Measurements from ENCODE around the gene ATAD2B. TPM values are rescaled to one million over a fixed set of nuclear protein-coding genes. Genes with fewer than 3 reads are reported as not detected.

ATAD2B gene
- total RNA-seq, 4 donors from 2014 or later, result 17.1 to 45.4 (median 22.9) TPM

- no peak for TF ChIP-seq CTCF (IDR thresholded peaks at IDR 0.05)
- ATAC-seq (ENCODE audit: low FRiP score), result no peak
- no peak for DNase-seq (ENCODE audit: low spot score)
Measured at GRCh38 chr2:23944527-23944926, 17.6 kb upstream of the ATAD2B start.

- ATAC-seq (ENCODE audit: low FRiP score), result no peak
- DNase-seq (ENCODE audit: low spot score), result no peak
- TF ChIP-seq CTCF (IDR thresholded peaks at IDR 0.05), result no peak
Measured at GRCh38 chr2:23943666-23944065, 16.7 kb upstream of the ATAD2B start.

- no peak for DNase-seq (ENCODE audit: low spot score)
- no peak for ATAC-seq (ENCODE audit: low FRiP score)
- no peak for TF ChIP-seq CTCF (IDR thresholded peaks at IDR 0.05)
Measured at GRCh38 chr2:23941644-23942043, 14.7 kb upstream of the ATAD2B start.

- peak; percentile 27 for DNase-seq (ENCODE audit: low spot score)
- ATAC-seq (ENCODE audit: low FRiP score), result peak; percentile 52
- no peak for TF ChIP-seq CTCF (IDR thresholded peaks at IDR 0.05)
Measured at GRCh38 chr2:23940718-23941620, 14.0 kb upstream of the ATAD2B start.

GRCh38 chr2:23939987-23940717, 13.2 kb upstream of the ATAD2B start, which contains the start of gene UBXN2A:
Gene UBXN2A (plus strand): TSS chr2:23940463. CDS start chr2:23958315, 17,852 bp downstream.
- ATAC-seq (ENCODE audit: low FRiP score), result peak; percentile 93
- DNase-seq (ENCODE audit: low spot score), result peak; percentile 28
- no peak for TF ChIP-seq CTCF (IDR thresholded peaks at IDR 0.05)

GRCh38 chr2:23934259-23934658, 7.3 kb upstream of the ATAD2B start:
- DNase-seq (ENCODE audit: low spot score), result no peak
- no peak for ATAC-seq (ENCODE audit: low FRiP score)
- no peak for TF ChIP-seq CTCF (IDR thresholded peaks at IDR 0.05)

Measured in omental fat pad (tissue), 4 donors.